T-helper 17 cell (primary cell): ENCODE data around the gene BBS9. TPM values are rescaled to one million over a fixed set of nuclear protein-coding genes. Genes with fewer than 3 reads are reported as not detected.

Source experiments
- ATAC-seq: fragments of 150-1000 bp; cut with Tn5 transposase; 2 replicates; pipeline ENCODE4 v1.10.0; 2021; ENCODE audit warnings: mild to moderate bottlenecking, moderate library complexity
- DNase-seq, 3 donors: peaks; one replicate each; pipeline versions ENCODE4 v3.0.0 to v3.0.0-alpha.2; 2020 to 2021
- H3K9me3 ChIP-seq: one replicate; pipeline ENCODE4 v1.7.0; 2013; ENCODE audit warnings: low read length, mild to moderate bottlenecking; ENCODE audit not compliant: control insufficient read depth, poor library complexity, severe bottlenecking
- H3K27ac Mint-ChIP-seq: one replicate; pipeline ENCODE4 v1.8.0; 2022; ENCODE audit warnings: mild to moderate bottlenecking, moderate library complexity, mixed read lengths
- H3K27me3 Mint-ChIP-seq: one replicate; pipeline ENCODE4 v1.8.0; 2022; ENCODE audit warnings: mixed read lengths
- H3K36me3 Mint-ChIP-seq: one replicate; pipeline ENCODE4 v1.8.0; 2022; ENCODE audit warnings: low read depth, mixed read lengths
- H3K4me1 Mint-ChIP-seq: one replicate; pipeline ENCODE4 v1.8.0; 2022; ENCODE audit warnings: mild to moderate bottlenecking, mixed read lengths
- H3K4me3 Mint-ChIP-seq: one replicate; pipeline ENCODE4 v1.8.0; 2022; ENCODE audit warnings: mild to moderate bottlenecking, moderate library complexity, mixed read lengths
- total RNA-seq, 4 donors: library from RNA in 2 of 4; stranded (reverse) in 2 of 4; gene quantifications; one replicate each; pipeline ENCODE4 v1.2.3 and lab custom pipeline; 2022 to 2026

BBS9 gene
- total RNA-seq, 2 donors from 2014 or later, result 23.4 to 25.3 TPM

DNA sequence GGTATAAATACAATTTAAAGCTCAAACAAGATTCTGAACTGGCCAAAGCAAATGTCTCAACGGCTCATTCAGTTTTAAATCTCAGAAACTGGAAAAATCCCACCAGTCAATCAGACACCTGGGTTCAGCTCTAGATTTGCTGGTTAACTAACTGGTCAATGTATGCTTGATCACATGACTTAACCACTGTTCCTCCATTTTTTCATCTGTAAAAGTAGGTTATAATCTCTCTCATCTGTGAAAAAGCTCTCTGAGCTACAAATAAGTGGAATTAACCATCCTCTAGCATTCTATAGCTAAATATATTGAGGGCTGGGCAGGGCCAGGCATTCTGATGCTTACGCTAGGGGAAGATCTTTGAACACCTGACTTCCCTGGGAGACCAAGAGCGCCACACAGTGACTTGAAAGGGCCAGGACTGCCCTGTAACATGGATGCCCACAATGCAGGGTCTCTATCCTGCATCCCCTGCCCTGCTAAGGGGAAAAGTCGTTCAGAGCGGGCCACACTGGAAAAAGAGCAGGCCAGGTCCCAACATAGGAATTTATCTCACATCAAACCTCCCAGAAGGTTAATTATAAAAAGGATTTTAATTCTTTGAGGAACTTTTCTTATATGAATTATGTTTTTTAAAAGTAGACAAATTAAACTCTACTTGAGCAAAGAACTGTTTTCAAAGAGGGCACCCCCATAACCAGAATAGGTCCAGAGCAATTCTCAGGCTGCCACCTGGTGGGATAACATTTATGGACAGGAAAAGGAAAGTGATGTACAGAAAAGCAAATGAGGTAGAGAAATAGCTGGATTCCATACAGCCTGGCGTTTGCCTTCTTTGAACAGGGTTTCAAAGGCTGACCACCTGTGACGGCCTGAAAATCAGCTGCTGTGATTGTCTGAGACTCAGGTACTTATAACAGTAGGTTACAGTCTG, 22.0 kb upstream of the BBS9 start:
- no peaks in the 10 kb centered on the region for H3K36me3 Mint-ChIP-seq
- peaks cover 33% of the 10 kb centered on the region for H3K4me1 Mint-ChIP-seq
- H3K9me3 ChIP-seq, result no peaks in the 10 kb centered on the region
- peaks cover 16% of the 10 kb centered on the region for H3K27me3 Mint-ChIP-seq
- peak overlapping the region; percentile 92 for H3K4me3 Mint-ChIP-seq
- no peak for ATAC-seq
- DNase-seq, result peak in 1 of 3 donors; percentile 19
- peak overlapping the region; percentile 66 for H3K27ac Mint-ChIP-seq

- peak overlapping the region; percentile 92 for H3K4me3 Mint-ChIP-seq
- H3K27me3 Mint-ChIP-seq, result peaks cover 24% of the 10 kb centered on the region
- H3K27ac Mint-ChIP-seq, result peak overlapping the region; percentile 66
- ATAC-seq (peak; percentile 12), DNase-seq (no peak)
- H3K4me1 Mint-ChIP-seq, result peaks cover 28% of the 10 kb centered on the region
- H3K36me3 Mint-ChIP-seq, result peaks cover 3% of the 10 kb centered on the region
- no peaks in the 10 kb centered on the region for H3K9me3 ChIP-seq
Measured at GRCh38 chr7:33108554-33109004, 20.8 kb upstream of the BBS9 start.

DNA sequence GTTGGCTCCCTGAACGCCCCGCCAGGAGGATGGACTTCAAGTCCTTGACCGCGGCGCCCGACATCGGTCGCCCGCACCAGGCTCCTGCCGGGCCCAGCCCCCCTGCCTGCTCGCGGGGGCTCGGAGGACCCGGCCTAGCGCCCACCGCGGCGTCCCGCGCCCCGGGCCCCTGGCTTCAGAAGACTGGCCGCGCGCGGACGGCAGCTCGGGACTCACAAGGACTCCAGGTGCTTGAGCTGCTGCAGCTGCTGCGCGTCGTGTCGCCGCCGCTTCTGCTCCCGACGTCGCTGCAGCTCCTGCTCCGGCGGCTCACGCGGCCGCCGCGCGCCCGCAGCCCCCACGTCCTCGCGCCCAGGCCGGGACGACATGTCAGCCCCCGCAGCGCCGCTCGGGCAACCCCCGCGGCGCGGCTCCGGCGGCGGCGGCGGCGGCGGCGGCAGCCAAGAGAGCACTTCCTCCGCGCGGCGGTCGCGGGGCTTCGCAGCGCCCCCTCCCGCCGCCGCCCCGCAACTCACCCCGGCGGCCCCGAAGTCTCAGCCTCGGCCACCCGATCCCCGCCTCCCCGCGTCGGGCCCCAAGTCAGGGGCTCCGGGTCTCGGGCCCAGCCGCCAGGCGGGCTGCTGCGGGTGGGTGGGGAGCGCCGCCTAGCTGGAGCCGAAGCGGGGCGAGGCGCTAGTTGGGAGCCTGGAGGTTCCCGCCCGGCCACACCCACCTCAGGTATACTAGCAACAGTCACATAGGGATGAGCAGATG, 20.2 kb upstream of the BBS9 start, which contains the start of gene RP9:
Gene RP9 (minus strand): TSS at position 400 of the 753 bp plus-strand sequence. CDS start 32 bp downstream, at position 368.
- H3K4me1 Mint-ChIP-seq, result peaks cover 22% of the 10 kb centered on the region
- peak within 1 kb of the TSS; percentile 66 for H3K27ac Mint-ChIP-seq
- peak; percentile 92 for ATAC-seq

GRCh38 chr7:33109758-33110238, 19.6 kb upstream of the BBS9 start:
- peaks cover 3% of the 10 kb centered on the region for H3K36me3 Mint-ChIP-seq
- H3K4me1 Mint-ChIP-seq, result peaks cover 22% of the 10 kb centered on the region
- H3K27me3 Mint-ChIP-seq, result peaks cover 33% of the 10 kb centered on the region
- H3K4me3 Mint-ChIP-seq, result peak overlapping the region; percentile 55
- peak overlapping the region; percentile 47 for H3K27ac Mint-ChIP-seq
- ATAC-seq (no peak), DNase-seq (no peak)
- no peaks in the 10 kb centered on the region for H3K9me3 ChIP-seq

More for the DNA sequence above, 20.2 kb upstream of the BBS9 start, which contains the start of gene RP9:
- H3K9me3 ChIP-seq, result no peaks in the 10 kb centered on the region
- Mint-ChIP-seq H3K27me3 (peaks cover 27% of the 10 kb centered on the region), H3K4me3 (peak within 1 kb of the TSS; percentile 92), H3K36me3 (peaks cover 3% of the 10 kb centered on the region)
- DNase-seq, result peak; percentile 73 to 77 (median 75)

- no peak for DNase-seq
- ATAC-seq, result no peak
- H3K9me3 ChIP-seq, result no peaks in the 10 kb centered on the region
- H3K27me3 Mint-ChIP-seq, result peaks cover 41% of the 10 kb centered on the region
- peaks cover 15% of the 10 kb centered on the region for H3K4me1 Mint-ChIP-seq
- peaks cover 3% of the 10 kb centered on the region for H3K36me3 Mint-ChIP-seq
- H3K27ac Mint-ChIP-seq, result no peak overlapping the region
- H3K4me3 Mint-ChIP-seq, result no peak overlapping the region
Measured at GRCh38 chr7:33111614-33112013, 17.8 kb upstream of the BBS9 start.

DNA sequence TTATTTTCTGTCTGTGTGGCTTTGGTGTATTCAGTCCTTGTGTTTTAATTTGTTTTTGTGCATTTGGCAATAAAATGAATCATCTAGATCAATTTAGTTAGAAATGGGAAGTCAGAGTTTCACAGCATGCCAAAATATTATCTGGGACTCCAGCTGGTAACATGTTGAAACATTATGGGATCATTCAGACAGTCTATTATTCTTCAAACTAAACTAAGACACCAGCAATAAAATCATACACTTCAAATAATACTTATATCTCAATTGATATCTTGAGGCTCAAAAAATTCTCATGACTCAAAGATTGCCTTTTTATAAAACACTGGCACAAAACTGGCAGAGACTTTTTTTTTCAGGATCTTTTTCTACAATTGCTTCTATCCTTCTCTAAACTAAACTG, 14.4 kb upstream of the BBS9 start:
- peaks cover 41% of the 10 kb centered on the region for H3K27me3 Mint-ChIP-seq
- peaks cover 4% of the 10 kb centered on the region for H3K9me3 ChIP-seq
- no peak for ATAC-seq
- H3K27ac Mint-ChIP-seq, result no peak overlapping the region
- H3K36me3 Mint-ChIP-seq, result peaks cover 6% of the 10 kb centered on the region
- no peaks in the 10 kb centered on the region for H3K4me1 Mint-ChIP-seq
- H3K4me3 Mint-ChIP-seq, result no peak overlapping the region
- DNase-seq, result no peak

DNA sequence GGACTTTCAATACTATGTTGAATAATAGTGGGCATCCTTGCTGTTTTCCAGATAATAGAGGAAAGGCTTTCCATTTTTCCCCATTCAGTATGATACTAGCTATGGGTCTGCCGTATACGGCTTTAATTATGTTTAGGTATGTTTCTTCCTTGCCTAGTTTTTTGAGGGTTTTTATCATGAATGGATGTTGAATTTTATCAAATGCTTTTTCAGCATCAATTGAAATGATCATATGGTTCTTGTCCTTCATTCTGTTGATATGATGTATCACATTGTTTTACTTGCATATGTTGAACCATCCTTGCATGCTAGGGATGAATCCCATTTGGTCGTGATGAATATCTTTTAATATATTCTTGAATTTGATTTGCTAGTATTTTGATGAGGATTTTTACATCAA, 11.0 kb upstream of the BBS9 start:
- peaks cover 3% of the 10 kb centered on the region for H3K36me3 Mint-ChIP-seq

DNA sequence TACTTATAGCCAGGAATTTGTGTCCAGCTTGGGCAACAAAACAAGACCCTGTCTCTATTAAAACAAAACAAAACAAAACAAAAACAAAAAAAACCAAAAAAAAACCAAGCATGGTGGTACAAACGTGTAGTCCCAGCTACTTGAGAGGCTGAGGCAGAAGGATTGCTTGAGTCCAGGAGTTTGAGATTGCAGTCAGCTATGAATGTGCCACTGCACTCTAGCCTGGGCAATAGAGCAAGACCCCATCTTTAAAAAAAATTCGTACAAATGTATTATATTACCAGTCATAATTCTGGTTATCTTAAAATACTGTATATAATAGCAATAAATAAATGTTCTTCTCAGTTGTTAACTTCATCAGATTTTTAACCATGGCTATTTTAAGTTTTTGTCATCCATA, 2.3 kb upstream of the BBS9 start:
- Mint-ChIP-seq H3K27me3 (peaks cover 7% of the 10 kb centered on the region), H3K36me3 (no peaks in the 10 kb centered on the region), H3K4me1 (peaks cover 20% of the 10 kb centered on the region), H3K27ac (no peak overlapping the region), H3K4me3 (no peak overlapping the region)
- no peak for ATAC-seq
- H3K9me3 ChIP-seq, result no peaks in the 10 kb centered on the region
- no peak for DNase-seq

More for the DNA sequence above, 11.0 kb upstream of the BBS9 start:
- ATAC-seq, result no peak
- Mint-ChIP-seq H3K4me1 (no peaks in the 10 kb centered on the region), H3K4me3 (no peak overlapping the region), H3K27ac (no peak overlapping the region), H3K27me3 (peaks cover 35% of the 10 kb centered on the region)
- no peak for DNase-seq
- H3K9me3 ChIP-seq, result peaks cover 4% of the 10 kb centered on the region

DNA sequence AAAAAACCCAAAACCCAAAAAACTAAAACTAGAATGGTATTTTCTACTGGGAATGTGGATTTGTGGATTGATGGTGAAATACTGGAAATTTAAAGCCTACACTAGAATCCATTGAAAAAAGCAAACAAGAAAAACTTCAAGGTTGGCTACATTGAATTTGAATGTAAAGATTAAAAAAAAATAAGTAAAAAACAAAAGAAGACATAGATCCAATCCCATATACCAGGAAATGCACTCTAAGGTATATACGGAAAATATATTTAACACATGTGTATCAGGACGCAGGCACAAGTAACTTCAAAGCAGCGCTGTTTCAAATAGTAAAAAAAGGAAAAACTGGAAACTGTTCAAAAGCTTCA, 754 bp upstream of the BBS9 start:
- peak overlapping the region; percentile 90 for H3K27ac Mint-ChIP-seq
- no peaks in the 10 kb centered on the region for H3K9me3 ChIP-seq
- no peaks in the 10 kb centered on the region for H3K27me3 Mint-ChIP-seq
- peaks cover 20% of the 10 kb centered on the region for H3K4me1 Mint-ChIP-seq
- H3K4me3 Mint-ChIP-seq, result peak overlapping the region; percentile 95
- H3K36me3 Mint-ChIP-seq, result no peaks in the 10 kb centered on the region
- DNase-seq (no peak), ATAC-seq (no peak)

DNA sequence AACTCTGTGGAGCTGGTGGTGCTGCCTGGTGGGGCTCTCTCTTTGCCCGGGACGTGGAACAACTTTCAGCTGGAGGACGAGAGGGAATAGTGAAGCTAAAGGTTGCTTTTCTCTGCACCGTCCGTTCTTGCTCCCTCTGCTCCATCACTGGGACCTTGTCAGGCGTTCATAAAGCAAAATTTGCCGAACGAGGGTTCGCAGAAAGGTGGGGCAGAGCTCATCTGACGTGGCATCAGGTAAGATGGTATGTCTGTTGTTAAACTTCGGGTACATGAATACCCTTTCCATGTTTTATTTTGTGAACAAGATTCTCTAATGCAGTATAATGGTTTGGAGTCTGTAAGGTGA, 416 bp downstream of the BBS9 start:
- Mint-ChIP-seq H3K27me3 (no peaks in the 10 kb centered on the region), H3K36me3 (no peaks in the 10 kb centered on the region), H3K4me3 (peak overlapping the region; percentile 95), H3K27ac (peak overlapping the region; percentile 90), H3K4me1 (peaks cover 20% of the 10 kb centered on the region)
- peak; percentile 13 for ATAC-seq
- H3K9me3 ChIP-seq, result no peaks in the 10 kb centered on the region
- DNase-seq, result no peak

- no peak for DNase-seq
- peak overlapping the region; percentile 95 for H3K4me3 Mint-ChIP-seq
Measured at GRCh38 chr7:33130184-33130583, 820 bp downstream of the BBS9 start.

DNA sequence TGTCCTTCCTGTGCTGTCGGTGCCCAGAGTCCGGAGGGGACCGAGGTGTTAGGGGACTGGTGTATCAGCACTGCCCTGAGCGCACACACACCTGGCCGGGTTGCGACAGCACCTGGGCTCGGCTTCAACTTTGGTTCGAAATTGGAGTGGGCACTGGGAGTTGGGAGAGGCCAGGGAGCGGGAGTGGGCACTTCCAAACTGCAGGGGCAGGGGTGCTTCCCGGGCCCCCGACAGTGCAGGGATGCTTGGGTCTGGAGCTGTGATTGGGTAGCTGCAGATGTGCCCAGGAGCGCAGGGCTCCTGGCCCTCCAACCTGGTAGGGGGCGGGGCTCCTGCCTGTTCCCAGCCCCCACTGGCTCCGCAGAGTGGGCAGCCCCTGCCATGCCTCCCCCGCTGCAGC, 7.7 kb downstream of the BBS9 start:
- DNase-seq, result no peak
- Mint-ChIP-seq H3K27ac (no peak overlapping the region), H3K4me3 (no peak overlapping the region), H3K4me1 (peaks cover 11% of the 10 kb centered on the region), H3K27me3 (no peaks in the 10 kb centered on the region), H3K36me3 (peaks cover 6% of the 10 kb centered on the region)
- peaks cover 3% of the 10 kb centered on the region for H3K9me3 ChIP-seq
- ATAC-seq, result no peak

More at GRCh38 chr7:33130184-33130583, 820 bp downstream of the BBS9 start:
- Mint-ChIP-seq H3K4me1 (peaks cover 20% of the 10 kb centered on the region), H3K27me3 (no peaks in the 10 kb centered on the region), H3K36me3 (peaks cover 2% of the 10 kb centered on the region), H3K27ac (peak overlapping the region; percentile 90)
- ATAC-seq, result no peak
- H3K9me3 ChIP-seq, result no peaks in the 10 kb centered on the region

DNA sequence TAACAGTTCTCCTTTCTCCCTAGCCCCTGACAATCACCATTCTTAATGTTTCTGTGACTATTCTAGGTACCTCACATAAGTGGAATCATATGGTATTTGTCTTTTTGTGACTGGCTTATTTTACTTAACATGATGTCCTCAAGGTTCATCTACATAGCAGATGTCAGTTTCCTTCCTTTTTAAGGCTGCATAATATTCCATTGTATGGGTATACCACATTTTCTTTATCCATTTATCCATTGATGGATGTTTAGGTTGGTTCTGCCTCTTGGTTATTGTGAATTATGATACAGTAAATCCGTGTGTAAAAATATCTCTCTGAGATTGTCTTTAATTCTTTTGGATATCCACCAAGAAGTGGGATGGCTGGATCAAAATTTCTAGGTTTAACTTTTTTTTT, 13.2 kb downstream of the BBS9 start:
- no peaks in the 10 kb centered on the region for H3K9me3 ChIP-seq
- DNase-seq, result no peak
- no peak for ATAC-seq
- peaks cover 4% of the 10 kb centered on the region for H3K36me3 Mint-ChIP-seq
- H3K27me3 Mint-ChIP-seq, result no peaks in the 10 kb centered on the region
- H3K4me3 Mint-ChIP-seq, result no peak overlapping the region
- peaks cover 15% of the 10 kb centered on the region for H3K4me1 Mint-ChIP-seq
- no peak overlapping the region for H3K27ac Mint-ChIP-seq
